ENCODE measurements around the gene GRK7.

DNA sequence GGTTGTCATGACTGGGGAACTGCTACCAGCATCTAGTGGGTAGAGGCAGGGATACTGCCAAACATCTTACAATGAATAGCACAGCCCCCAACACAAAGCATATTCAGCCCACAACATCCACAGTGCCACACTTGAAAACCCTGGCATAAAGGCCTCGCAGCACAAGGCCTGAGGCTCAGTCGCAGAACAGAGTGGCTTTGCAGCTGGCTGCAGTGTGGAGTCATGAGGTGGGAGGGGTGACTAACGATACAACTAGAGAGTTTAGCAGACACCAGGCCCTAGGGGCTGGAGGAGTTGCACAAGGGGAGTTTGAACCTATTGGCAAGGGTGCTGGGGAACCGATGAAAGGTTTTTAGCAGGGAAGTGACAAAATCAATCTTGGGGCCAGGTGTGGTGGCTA is 32.1 kb downstream of the GRK7 start:
- TF ChIP-seq CTCF (IDR thresholded peaks at IDR 0.05) (no peak), POLR2A (IDR thresholded peaks at IDR 0.05) (no peak), POLR2AphosphoS5 (IDR thresholded peaks at IDR 0.05) (no peak)

All from transverse colon (tissue), 4 donors.